Measurements from ENCODE around the gene TNS1.

The TNS1 gene

DNA sequence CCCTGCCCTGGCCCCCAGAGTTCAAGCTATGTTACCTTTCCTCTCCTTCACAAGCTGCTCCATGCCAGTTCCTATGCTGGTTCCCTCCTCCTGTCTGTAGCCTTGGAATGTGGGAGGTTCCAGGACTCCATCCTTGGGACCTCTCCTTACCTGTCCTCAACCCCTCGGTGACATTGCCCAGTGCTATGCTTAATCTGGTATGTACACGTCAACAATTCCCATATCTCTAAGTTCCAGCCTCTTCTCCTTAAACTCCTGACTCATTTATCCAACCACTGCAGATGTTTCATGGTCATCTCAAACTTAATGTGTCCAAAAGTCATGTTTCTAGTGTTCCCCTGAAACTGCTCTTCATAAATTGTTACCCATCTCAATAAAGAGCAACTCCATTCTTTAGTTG is 160.8 kb downstream of the TNS1 start:
- no peak for DNase-seq

DNA sequence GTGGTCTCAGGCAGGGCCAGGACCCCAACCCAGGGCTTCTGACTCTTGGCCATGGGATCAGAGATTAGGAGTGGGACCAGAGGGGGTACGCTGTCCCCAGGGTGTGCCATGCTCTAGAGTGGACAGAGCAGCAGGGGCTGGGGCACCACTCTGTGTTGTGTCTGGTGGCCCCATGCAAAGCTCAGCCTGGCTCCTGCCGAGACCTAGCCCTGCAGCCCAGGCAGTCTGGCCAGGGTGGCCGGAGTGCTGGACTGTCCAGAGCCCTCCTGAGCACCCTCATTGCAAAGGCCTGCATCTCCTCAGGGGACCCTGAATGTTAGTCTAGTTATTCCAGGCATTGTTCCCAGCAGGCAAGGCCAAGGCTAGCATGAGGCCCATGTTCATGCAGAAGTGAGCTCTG is 162.3 kb downstream of the TNS1 start:
- no peak for DNase-seq

DNA sequence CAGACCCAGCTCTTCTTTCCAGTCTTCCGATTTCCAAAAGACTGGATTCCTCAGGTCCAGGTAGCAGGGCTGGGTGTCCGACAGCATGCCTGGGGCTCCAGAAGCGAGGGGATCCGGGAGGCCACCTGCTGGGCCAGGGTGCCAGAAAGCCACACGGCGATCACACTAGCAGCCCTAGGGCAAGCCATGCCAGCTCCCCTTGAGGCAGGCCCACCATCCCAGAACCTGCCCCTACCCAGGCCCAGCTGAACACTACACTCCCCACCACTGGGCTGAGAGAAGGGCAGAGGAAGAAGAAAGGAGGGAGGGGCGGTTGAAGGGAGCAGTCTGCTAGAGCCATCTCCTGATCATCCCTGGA is 163.1 kb downstream of the TNS1 start:
- DNase-seq = no peak

DNA sequence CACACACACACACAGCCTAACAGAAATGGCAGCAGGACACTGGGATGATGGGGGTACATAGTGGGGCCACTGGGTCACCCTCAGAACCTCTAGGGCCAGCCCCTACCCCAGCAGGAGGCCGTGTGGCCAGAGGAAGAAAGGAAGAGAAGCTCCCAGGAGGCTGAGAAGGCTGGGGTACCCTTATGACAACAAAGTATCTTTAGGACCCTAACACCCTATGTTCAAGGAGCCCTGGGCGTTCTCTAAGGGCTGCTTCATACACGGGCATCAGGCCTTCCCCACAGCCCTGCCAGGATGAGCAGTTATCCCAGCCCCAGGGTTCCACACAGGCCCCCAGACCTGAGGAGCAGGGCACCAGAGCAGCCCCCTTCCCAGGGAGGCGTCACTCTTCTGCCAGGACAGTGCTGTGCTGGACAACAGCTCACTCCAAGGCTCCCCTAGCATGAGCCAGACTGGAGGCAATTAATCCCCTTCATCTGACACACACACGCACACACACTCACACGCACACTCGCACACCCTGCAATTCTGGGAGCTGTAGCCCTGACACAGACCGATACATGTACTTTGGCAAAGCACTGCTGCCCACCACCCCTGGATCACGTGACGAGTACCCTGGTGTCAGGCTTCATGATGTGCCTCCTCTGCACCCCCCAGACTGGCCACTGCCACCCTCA is 163.6 kb downstream of the TNS1 start:
- no peak for DNase-seq

GRCh38 chr2:217838409-217838831 is 164.4 kb downstream of the TNS1 start:
- no peak for DNase-seq

- no peak for DNase-seq
Observed at GRCh38 chr2:217837530-217837929, 165.3 kb downstream of the TNS1 start.

DNA sequence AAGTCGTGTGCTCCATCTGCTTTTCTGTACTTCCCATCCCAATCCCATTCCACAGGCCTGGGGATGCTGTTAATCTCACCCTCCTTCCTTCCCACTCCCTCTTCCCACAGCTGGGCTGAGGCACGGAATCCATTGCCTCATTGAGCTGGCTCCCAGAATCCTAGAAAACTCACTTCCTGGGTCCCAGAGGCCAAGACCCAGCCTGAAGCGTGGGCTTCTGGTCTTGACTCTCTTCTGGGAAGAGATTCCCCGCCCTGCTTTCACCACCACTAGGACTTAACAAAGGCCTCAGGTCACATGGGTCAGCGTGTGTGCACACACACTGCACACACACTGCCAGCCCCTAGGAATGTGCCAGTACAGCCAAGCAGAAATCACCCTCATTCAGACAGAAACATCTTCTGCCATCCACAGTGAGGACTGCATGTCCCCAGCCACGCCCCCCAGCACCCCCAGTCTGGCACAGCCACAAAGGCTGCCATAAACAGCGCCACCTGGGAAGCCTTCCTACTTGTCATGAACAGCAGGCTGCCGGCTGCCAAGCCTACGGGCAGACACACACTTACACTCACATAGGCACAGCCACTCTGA is 165.8 kb downstream of the TNS1 start:
- DNase-seq = no peak

GRCh38 chr2:217835931-217836891 is 166.6 kb downstream of the TNS1 start:
- DNase-seq = no peak

DNA sequence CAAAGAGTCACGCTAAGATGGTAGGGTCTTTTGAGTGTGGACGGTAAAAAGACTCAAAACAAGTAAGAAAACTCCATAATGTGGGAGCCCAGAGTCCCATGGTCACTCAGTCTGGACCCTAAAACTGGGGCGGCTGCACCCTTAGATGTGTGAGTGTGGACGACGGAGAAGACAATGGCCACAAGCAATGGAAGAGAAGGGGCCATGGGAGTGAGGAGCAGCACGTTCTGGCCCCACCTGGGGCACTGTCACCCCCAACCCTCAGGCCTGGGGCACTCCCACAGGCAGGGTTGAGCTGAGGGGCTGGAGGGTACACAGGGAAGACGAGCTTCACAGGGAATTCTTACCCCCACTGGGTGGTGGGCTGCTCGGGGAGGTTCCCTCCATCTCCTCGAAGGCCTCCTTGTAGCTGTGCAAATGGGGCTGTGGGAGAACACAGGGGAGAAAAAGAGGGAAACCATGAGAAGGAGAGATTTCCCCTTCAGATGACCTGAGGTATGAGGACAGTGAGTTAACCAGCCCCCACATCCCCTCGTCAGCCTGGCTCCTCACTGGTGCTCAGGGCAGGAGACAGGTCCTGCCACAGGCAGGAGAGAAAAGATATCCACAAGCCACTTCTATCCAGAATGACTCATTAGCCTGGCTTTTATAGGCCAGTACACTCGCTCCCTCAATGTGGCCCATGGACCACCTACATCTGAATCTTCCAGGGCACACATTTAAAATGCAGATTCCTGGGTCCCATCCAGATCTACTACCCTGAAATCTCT is 167.9 kb downstream of the TNS1 start:
- DNase-seq = no peak

- no peak for DNase-seq
Observed at GRCh38 chr2:217834057-217834620, 168.7 kb downstream of the TNS1 start.

DNA sequence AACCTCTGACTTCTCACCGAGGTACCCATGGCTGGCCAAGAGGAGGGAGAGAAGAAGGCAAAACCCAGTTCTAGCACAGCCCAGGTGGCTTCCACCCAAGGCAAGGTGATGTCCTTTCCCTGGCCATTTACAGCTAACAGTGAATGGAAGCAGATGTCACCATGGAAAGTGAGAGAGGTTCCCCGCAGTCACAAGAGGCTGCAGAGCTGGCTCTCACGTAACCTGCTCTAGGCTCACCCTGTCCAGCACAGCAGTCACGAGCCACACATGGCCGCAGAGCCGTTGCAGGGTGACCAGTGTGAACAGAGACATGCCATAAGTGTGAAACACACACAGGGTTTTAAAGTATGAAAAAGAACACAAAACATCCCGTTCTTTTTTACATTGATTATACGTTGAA is 169.4 kb downstream of the TNS1 start:
- no peak for DNase-seq

- DNase-seq = no peak
Observed at GRCh38 chr2:217832987-217833386, 169.8 kb downstream of the TNS1 start.

DNA sequence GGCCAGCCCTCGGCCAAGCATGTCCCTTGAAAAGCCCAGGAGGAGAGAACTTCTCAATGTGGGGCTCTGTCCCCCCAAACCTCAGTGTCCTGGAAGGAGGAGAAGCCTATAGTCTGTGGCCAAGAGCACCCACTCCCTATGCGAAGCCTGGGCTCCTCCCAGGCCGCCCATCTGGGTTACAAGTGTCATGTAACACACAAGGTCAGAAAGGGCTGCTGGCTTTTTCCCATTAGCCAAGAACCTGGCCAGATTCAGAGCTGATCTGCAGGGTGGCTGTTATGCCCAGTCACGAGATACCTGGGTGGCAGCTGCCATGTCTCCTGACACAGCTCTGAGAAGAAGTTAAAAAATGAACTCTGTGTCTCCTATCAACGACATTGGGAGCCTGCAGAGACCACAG is 170.7 kb downstream of the TNS1 start:
- no peak for DNase-seq

DNA sequence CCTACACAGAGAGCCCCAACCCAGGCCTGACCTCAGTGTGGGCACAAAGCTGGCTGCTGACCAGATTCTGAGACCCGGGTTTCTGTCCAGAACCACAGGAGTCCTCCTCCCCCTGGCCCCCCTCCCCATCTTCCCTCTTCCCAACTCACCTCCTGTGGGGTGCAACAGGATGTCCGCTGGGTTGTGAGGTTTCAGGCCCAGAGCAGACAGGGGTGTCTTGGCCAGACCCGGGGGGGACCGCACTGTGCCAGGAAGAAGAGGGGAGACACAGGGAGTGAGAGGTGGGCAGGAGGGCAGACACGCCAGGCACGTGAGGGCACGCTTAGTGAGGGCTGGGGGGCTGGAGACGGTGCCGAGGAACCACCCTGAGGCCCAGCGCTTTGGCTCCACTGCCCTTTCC is 171.5 kb downstream of the TNS1 start:
- no peak for DNase-seq

DNA sequence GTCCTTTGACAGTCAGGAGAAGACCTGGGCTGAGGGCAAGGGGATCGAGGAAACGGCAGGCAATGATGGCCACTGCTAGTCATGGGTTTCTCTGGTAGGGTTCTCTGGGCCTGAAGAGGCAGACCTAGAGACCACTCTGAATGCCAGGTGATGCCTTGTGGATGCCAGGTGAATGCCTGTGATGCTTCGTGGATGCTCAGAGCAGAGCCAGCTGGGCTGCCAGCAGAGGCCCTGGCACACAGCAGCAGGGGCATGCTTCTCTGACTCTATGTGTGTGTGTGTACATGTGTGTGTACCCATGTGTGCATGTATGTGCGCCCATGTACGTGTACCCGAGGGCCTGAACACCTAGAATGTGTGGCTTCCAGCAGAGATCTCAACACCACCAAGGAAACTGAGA is 172.0 kb downstream of the TNS1 start:
- no peak for DNase-seq

GRCh38 chr2:217830061-217830460 is 172.7 kb downstream of the TNS1 start:
- DNase-seq = no peak

GRCh38 chr2:217829420-217829819 is 173.4 kb downstream of the TNS1 start:
- DNase-seq = no peak

DNA sequence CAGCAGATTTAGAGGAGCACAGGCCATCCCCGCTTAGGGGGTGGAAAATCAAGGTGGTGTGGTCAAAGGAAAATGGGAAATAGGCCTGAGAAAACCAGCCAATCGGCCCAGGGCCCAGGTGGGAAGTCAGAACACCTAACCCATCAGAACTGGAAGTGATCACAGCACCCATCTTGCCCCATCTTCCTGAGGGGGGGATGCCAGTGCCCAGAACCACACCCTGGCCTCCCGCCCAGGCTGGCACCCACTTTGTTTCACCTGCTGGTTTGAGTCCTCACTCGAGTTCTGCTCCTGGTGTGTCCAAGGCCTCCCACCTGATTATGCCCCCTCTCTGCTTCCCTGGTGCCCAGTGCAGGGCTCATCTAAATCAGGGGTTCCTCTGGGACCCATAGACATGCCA is 174.5 kb downstream of the TNS1 start:
- DNase-seq = no peak

GRCh38 chr2:217827430-217828201 is 175.2 kb downstream of the TNS1 start:
- DNase-seq = no peak

DNA sequence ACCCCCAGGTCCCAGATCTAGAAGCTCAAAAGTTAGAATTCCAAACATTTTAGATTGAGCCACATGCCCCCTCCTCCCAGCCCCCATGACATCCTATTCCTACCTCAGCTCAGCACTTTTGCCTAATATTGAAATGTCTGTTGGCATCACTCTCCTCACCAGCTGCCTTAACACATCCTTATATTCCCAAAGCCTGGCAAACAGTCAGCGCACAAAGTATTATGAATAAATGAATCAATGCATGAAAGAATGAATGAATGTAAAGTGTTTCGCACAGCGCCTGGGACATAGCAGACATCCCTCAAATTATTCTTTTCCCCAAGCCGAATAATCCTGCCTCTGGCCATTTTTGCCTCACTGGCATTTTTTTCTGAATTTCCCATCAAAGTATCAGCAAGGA is 175.8 kb downstream of the TNS1 start:
- no peak for DNase-seq

DNA sequence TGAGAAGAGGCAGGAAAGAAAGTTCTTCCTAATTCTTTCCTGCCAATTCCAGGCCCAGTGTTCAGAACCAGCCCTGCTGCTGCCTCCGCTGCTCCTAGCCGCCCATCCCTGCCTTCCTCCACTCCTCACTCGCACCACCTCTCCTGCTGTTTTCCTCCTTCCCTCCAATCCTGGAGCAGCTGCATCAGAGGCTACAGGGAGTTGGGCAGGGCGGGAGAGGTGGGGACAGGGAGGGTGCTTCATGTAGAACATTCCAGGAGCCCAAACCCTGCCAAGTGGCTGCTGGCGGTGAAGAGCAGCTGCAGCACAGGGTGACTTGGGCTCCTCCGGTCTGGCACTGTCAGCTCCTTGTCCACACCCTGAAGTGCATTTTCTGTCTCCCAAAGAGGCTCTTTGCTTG is 176.3 kb downstream of the TNS1 start:
- no peak for DNase-seq
